WI38 (cell line): ENCODE data around the gene PLK3.
A peak's percentile ranks its signal among the peaks of the same experiment; 100 is the strongest.

Experiments used
- H3K4me3 ChIP-seq: 2 replicates; pipeline ENCODE4 v1.5.1; 2011; ENCODE audit warnings: low read depth, mild to moderate bottlenecking, control low read depth, low read length
- TF ChIP-seq, protein P1 (sequence below): IDR thresholded peaks from 2 replicates; pipeline ENCODE4 v1.5.1; 2012; ENCODE audit warnings: low read depth, mild to moderate bottlenecking, control low read depth, low read length

PLK3 gene

DNA sequence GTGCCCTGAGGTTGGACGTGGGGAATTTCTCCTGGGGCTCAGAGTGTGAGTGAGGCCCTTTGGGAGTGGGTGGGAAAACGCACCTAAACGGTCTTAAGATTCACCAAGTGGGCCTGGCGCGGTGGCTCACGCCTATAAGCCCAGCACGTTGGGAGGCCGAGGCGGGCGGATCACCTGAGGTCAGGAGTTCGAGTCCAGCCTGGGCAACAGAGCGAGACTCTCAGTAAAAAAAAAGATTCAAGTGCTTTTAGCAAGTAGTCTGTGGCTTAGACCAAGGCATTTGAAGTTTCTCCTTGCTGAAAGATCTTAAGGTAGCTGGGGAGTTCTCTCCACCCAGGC lies 23.5 kb upstream of the PLK3 start:
- TF ChIP-seq, protein P1, sequence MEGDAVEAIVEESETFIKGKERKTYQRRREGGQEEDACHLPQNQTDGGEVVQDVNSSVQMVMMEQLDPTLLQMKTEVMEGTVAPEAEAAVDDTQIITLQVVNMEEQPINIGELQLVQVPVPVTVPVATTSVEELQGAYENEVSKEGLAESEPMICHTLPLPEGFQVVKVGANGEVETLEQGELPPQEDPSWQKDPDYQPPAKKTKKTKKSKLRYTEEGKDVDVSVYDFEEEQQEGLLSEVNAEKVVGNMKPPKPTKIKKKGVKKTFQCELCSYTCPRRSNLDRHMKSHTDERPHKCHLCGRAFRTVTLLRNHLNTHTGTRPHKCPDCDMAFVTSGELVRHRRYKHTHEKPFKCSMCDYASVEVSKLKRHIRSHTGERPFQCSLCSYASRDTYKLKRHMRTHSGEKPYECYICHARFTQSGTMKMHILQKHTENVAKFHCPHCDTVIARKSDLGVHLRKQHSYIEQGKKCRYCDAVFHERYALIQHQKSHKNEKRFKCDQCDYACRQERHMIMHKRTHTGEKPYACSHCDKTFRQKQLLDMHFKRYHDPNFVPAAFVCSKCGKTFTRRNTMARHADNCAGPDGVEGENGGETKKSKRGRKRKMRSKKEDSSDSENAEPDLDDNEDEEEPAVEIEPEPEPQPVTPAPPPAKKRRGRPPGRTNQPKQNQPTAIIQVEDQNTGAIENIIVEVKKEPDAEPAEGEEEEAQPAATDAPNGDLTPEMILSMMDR: no peak
- peak overlapping the region; percentile 93 for H3K4me3 ChIP-seq

DNA sequence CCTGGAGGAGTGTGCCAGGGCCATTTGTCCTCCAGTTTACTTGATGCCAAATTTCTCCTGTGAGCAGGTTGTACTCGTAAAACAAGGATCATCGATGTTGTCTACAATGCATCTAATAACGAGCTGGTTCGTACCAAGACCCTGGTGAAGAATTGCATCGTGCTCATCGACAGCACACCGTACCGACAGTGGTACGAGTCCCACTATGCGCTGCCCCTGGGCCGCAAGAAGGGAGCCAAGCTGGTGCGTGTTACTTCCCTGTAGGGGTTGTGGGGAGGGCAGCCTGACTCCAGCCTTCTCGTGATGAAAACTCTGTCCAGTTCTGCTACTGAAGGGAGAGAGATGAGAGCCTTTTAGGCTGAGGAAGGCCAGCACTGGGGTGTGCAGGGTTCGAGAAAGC lies 22.6 kb upstream of the PLK3 start:
- TF ChIP-seq, protein P1: no peak
- peak overlapping the region; percentile 93 for H3K4me3 ChIP-seq

DNA sequence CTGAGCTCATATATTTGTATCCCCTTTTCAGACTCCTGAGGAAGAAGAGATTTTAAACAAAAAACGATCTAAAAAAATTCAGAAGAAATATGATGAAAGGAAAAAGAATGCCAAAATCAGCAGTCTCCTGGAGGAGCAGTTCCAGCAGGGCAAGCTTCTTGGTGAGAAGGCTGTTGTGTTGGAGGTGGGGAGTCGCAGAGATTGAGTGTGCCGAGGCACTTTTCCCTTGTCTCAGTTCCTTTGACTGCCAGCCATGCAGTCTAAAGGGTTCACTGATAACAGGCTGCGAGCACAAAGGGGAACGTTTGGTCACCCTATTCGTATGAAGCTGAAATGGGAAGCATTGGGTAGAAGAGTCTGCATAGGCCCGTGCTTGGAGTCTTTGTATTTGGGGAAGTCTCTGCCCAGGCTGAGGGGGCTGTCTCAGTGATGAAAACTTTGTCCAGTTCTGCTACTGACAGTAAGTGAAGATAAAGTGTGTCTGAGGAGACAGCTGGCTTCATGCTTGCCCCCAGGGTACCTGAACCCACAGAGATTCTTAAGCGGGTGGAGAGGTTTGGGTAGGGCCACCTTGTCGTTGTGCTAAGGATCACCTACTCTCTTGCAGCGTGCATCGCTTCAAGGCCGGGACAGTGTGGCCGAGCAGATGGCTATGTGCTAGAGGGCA lies 22.1 kb upstream of the PLK3 start:
- H3K4me3 ChIP-seq: no peak overlapping the region
- TF ChIP-seq, protein P1: no peak

DNA sequence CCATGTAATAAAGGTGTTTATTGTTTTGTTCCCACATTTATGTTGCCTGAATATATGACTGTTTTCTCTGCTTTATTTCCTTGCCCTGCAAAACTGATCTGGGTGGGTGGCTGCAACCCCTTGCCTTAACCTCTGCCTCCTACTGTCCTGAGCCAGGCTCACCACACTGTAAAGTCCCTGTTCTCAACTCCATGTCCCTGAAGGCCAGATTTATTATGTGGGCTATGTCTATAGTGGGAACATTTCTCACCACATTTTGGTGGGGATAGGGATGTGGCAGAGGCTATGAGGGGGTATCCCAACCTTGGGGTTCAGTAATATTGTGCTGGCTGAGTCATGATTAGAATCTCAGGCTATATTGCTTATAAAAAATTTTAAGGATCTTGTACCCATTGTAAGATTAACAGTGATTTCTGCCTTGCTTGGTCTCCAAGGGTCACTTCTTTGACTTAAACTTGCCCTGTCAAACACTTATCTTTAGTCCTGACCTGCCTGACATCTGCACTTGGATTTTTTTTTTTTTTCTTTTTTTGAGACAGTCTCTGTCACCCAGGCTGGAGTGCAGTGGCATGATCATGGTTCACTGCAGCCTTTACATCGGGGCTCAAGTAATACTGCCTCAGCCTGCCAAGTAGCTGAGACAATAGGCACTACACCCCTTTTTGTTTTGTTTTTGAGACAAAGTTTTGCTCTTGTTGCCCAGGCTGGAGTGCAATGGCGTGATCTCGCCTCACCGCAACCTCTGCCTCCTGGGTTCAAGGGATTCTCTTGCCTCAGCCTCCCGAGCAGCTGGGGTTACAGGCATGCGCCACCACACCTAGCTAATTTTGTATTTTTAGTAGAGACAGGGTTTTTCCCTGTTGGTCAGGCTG lies 21.2 kb upstream of the PLK3 start:
- TF ChIP-seq, protein P1: no peak
- H3K4me3 ChIP-seq: no peak overlapping the region

DNA sequence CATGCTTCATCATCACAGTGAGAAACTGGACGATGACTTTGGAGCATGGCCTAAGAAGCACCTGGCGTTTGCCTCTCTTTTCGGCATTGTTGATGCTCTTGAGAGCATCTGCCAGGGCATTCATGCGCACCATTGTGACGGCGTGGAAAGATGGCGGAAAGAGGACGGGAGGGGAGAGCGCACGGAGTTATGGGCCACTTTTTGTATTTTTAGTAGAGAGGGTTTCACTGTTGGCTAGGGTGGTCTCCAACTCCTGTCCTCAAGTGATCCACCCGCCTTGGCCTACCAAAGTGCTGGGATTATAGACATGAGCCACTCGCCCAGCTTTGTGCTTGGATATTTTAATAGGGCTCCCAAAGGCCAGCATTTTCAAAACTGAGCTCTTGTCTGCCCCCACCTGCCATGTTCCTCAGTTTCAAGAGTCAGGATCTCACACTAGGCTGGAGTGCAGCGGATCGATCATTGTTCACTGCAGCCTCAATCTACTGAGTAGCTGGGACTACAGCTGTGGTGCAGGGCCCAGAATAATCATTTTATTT lies 19.5 kb upstream of the PLK3 start:
- TF ChIP-seq, protein P1: no peak
- H3K4me3 ChIP-seq: no peak overlapping the region

DNA sequence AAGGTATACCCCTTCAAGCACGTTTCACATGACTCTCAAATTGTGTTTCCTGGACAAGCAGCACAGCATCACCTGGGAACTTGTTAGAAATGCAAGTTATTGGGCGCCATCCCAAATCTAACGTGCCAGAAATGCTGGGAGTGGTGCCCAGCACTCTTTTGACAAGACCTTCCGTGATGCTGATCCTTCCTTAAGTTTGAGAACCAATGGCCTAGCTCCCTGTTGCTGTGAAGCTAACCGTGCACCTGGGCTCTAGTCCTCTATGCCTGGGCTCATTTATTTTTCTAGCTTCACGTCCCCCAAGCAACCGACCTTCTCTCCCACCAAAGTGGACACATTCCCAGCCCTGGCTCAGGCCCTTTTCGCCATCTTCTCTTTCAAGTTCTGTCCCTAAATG lies 16.5 kb upstream of the PLK3 start:
- no peak overlapping the region for H3K4me3 ChIP-seq

More for the DNA sequence above, 16.5 kb upstream of the PLK3 start:
- TF ChIP-seq, protein P1: no peak
